Activated T-cell treated with anti-CD3 and anti-CD28 coated beads, Interleukin-2, amount 50 U/mL, for 72 hours (primary cell): ENCODE data around the gene IQCE. TPM values are rescaled to one million over a fixed set of nuclear protein-coding genes. Genes with fewer than 3 reads are reported as not detected.
A peak's percentile ranks its signal among the peaks of the same experiment; 100 is the strongest.
"Not testable (repeated sequence)": the region's sequence is repeated elsewhere in the genome, so short reads cannot be mapped to it uniquely, and the experiment has no call there.

Source experiments
- ATAC-seq, 2 donors: fragments of 150-1000 bp; cut with Tn5 transposase; replicated peaks in 1 of 2; 2 replicates each; pipeline ENCODE4 v1.10.0; 2021; ENCODE audit warnings: moderate library complexity in 2 of 2, mild to moderate bottlenecking in 1 of 2
- DNase-seq, 2 donors: peaks; one replicate each; pipeline ENCODE4 v3.0.0; 2021 to 2022; ENCODE audit warnings: mixed read lengths in 1 of 2
- H3K27ac Mint-ChIP-seq: one replicate; pipeline ENCODE4 v1.8.0; 2022; ENCODE audit warnings: mild to moderate bottlenecking, moderate library complexity, mixed read lengths
- H3K27me3 Mint-ChIP-seq: one replicate; pipeline ENCODE4 v1.8.0; 2022; ENCODE audit warnings: low read depth, mixed read lengths
- H3K36me3 Mint-ChIP-seq, 2 donors: one replicate each; pipeline ENCODE4 v1.8.0; 2022; ENCODE audit warnings: mixed read lengths in 2 of 2, mild to moderate bottlenecking in 1 of 2; ENCODE audit not compliant: insufficient read depth in 2 of 2
- H3K4me1 Mint-ChIP-seq: one replicate; pipeline ENCODE4 v1.8.0; 2022; ENCODE audit warnings: low read depth, mixed read lengths
- H3K4me3 Mint-ChIP-seq, 2 donors: one replicate each; pipeline ENCODE4 v1.8.0; 2022; ENCODE audit warnings: mild to moderate bottlenecking in 2 of 2, mixed read lengths in 2 of 2, moderate library complexity in 2 of 2
- H3K9me3 Mint-ChIP-seq, 2 donors: one replicate each; pipeline ENCODE4 v1.8.0; 2022; ENCODE audit warnings: mixed read lengths in 2 of 2
- total RNA-seq, 2 donors: library from RNA; stranded (reverse); gene quantifications; one replicate each; pipeline ENCODE4 v1.2.3, GENCODE V29; 2022

Gene IQCE
- total RNA-seq, 2 donors from 2014 or later: 11.8 to 12.2 TPM

GRCh38 chr7:2532199-2532772, 26.5 kb upstream of the IQCE start:
- not testable (repeated sequence) for H3K4me3 Mint-ChIP-seq, H3K36me3 Mint-ChIP-seq, ATAC-seq, H3K27ac Mint-ChIP-seq, H3K9me3 Mint-ChIP-seq, DNase-seq, H3K27me3 Mint-ChIP-seq
- H3K4me1 Mint-ChIP-seq: peaks cover 38% of the 10 kb centered on the region

- not testable (repeated sequence) for H3K36me3 Mint-ChIP-seq, H3K9me3 Mint-ChIP-seq, H3K27me3 Mint-ChIP-seq, H3K4me3 Mint-ChIP-seq, H3K27ac Mint-ChIP-seq, DNase-seq, ATAC-seq
- peaks cover 33% of the 10 kb centered on the region for H3K4me1 Mint-ChIP-seq
Observed at GRCh38 chr7:2532816-2533215, 26.0 kb upstream of the IQCE start.

- not testable (repeated sequence) for ATAC-seq, H3K9me3 Mint-ChIP-seq, DNase-seq, H3K27me3 Mint-ChIP-seq, H3K36me3 Mint-ChIP-seq, H3K27ac Mint-ChIP-seq, H3K4me3 Mint-ChIP-seq
- peaks cover 25% of the 10 kb centered on the region for H3K4me1 Mint-ChIP-seq
Observed at GRCh38 chr7:2533566-2533965, 25.2 kb upstream of the IQCE start.

- H3K27me3 Mint-ChIP-seq, H3K36me3 Mint-ChIP-seq, H3K4me3 Mint-ChIP-seq, H3K9me3 Mint-ChIP-seq, ATAC-seq, H3K27ac Mint-ChIP-seq, DNase-seq: not testable (repeated sequence)
- H3K4me1 Mint-ChIP-seq: peaks cover 19% of the 10 kb centered on the region
Observed at GRCh38 chr7:2534214-2534613, 24.6 kb upstream of the IQCE start.

- not testable (repeated sequence) for H3K4me1 Mint-ChIP-seq, H3K27me3 Mint-ChIP-seq, H3K4me3 Mint-ChIP-seq, DNase-seq, ATAC-seq, H3K9me3 Mint-ChIP-seq, H3K36me3 Mint-ChIP-seq, H3K27ac Mint-ChIP-seq
Observed at GRCh38 chr7:2535872-2536627, 22.7 kb upstream of the IQCE start.

GRCh38 chr7:2537981-2538851, 20.6 kb upstream of the IQCE start:
- no peaks in the 10 kb centered on the region for H3K9me3 Mint-ChIP-seq
- no peaks in the 10 kb centered on the region for H3K36me3 Mint-ChIP-seq
- no peaks in the 10 kb centered on the region for H3K4me1 Mint-ChIP-seq
- no peak overlapping the region for H3K4me3 Mint-ChIP-seq
- no peak overlapping the region for H3K27ac Mint-ChIP-seq
- ATAC-seq (peak in 1 of 2 donors; percentile 30), DNase-seq (no peak)
- no peaks in the 10 kb centered on the region for H3K27me3 Mint-ChIP-seq

GRCh38 chr7:2539031-2539911, 19.5 kb upstream of the IQCE start:
- H3K4me3 Mint-ChIP-seq: no peak overlapping the region
- DNase-seq (no peak), ATAC-seq (no peak)
- H3K9me3 Mint-ChIP-seq: no peaks in the 10 kb centered on the region
- H3K4me1 Mint-ChIP-seq: no peaks in the 10 kb centered on the region
- no peaks in the 10 kb centered on the region for H3K36me3 Mint-ChIP-seq
- H3K27ac Mint-ChIP-seq: no peak overlapping the region
- H3K27me3 Mint-ChIP-seq: no peaks in the 10 kb centered on the region

GRCh38 chr7:2540133-2540532, 18.6 kb upstream of the IQCE start:
- no peaks in the 10 kb centered on the region for H3K4me1 Mint-ChIP-seq
- no peaks in the 10 kb centered on the region for H3K27me3 Mint-ChIP-seq
- no peak overlapping the region for H3K27ac Mint-ChIP-seq
- DNase-seq (no peak), ATAC-seq (no peak)
- no peak overlapping the region for H3K4me3 Mint-ChIP-seq
- peaks cover 0 to 3% of the 10 kb centered on the region in 2 donors for H3K36me3 Mint-ChIP-seq
- H3K9me3 Mint-ChIP-seq: no peaks in the 10 kb centered on the region

- Mint-ChIP-seq H3K36me3 (peaks cover 0 to 3% of the 10 kb centered on the region in 2 donors), H3K27ac (no peak overlapping the region), H3K27me3 (no peaks in the 10 kb centered on the region), H3K4me1 (no peaks in the 10 kb centered on the region), H3K4me3 (no peak overlapping the region), H3K9me3 (no peaks in the 10 kb centered on the region)
- DNase-seq: no peak
- ATAC-seq: no peak
Observed at GRCh38 chr7:2540641-2541051, 18.1 kb upstream of the IQCE start.

GRCh38 chr7:2541291-2542010, 17.3 kb upstream of the IQCE start:
- H3K27ac Mint-ChIP-seq: no peak overlapping the region
- peaks cover 0 to 5% of the 10 kb centered on the region in 2 donors for H3K36me3 Mint-ChIP-seq
- no peak for DNase-seq

GRCh38 chr7:2542011-2542915, 16.5 kb upstream of the IQCE start:
- Mint-ChIP-seq H3K4me3 (no peak overlapping the region), H3K27ac (no peak overlapping the region), H3K36me3 (peaks cover 0 to 8% of the 10 kb centered on the region in 2 donors), H3K27me3 (no peaks in the 10 kb centered on the region), H3K4me1 (no peaks in the 10 kb centered on the region), H3K9me3 (no peaks in the 10 kb centered on the region)
- DNase-seq: no peak
- ATAC-seq: no peak

More at GRCh38 chr7:2541291-2542010, 17.3 kb upstream of the IQCE start:
- H3K27me3 Mint-ChIP-seq: no peaks in the 10 kb centered on the region
- H3K4me1 Mint-ChIP-seq: no peaks in the 10 kb centered on the region
- ATAC-seq: no peak
- H3K4me3 Mint-ChIP-seq: no peak overlapping the region
- H3K9me3 Mint-ChIP-seq: no peaks in the 10 kb centered on the region
